Epithelial cell of proximal tubule (primary cell): ENCODE measurements around the gene S100Z. TPM values are rescaled to one million over a fixed set of nuclear protein-coding genes. Genes with fewer than 3 reads are reported as not detected.
A peak's percentile ranks its signal among the peaks of the same experiment; 100 is the strongest.
"Not testable (repeated sequence)": the region's sequence is repeated elsewhere in the genome, so short reads cannot be mapped to it uniquely, and the experiment has no call there.

Source experiments
- DNase-seq: peaks from one replicate; pipeline ENCODE4 v3.0.0-alpha.2; 2011; ENCODE audit warnings: low read depth
- H3K4me3 ChIP-seq: 2 replicates; pipeline ENCODE4 v1.5.1; 2011; ENCODE audit warnings: low read depth, mild to moderate bottlenecking, low read length
- CTCF ChIP-seq: conservative IDR thresholded peaks from 2 replicates; pipeline ENCODE4 v1.5.1; 2012; ENCODE audit warnings: low read depth, mild to moderate bottlenecking, low read length
- total RNA-seq: library from RNA; depleted of rRNA; stranded (reverse); fragments of >200 nt; gene quantifications from 2 replicates; pipeline ENCODE4 v1.2.3, GENCODE V29; 2015

S100Z gene
- total RNA-seq, 1 donor from 2014 or later: not detected

- no peak overlapping the region for H3K4me3 ChIP-seq
- peak; percentile 92 for DNase-seq
- TF ChIP-seq CTCF: no peak
Measured at GRCh38 chr5:76807296-76807695, 42.5 kb upstream of the S100Z start.

- no peak overlapping the region for H3K4me3 ChIP-seq
- no peak for DNase-seq
- no peak for TF ChIP-seq CTCF
Measured at GRCh38 chr5:76808141-76808691, 41.6 kb upstream of the S100Z start.

DNA sequence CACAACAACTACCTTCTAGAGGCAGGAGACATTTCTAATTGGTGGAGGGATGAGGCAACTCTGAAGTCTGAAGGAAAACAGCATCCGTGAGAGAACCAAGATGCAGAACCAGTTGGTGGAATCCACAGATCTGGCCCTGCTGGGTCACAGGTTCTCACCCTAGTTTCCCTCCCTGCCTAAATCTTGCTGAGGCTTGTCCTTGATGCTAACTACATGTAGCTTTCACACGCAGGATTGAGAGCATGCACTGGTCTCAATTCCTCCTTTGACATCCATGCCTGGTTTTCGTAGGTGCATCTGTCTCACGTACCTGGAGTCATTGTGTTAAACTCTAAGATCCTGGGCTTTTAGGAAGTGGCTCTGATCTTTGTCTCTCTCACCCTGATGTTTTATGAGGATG lies 40.7 kb upstream of the S100Z start:
- DNase-seq: no peak
- H3K4me3 ChIP-seq: no peak overlapping the region
- TF ChIP-seq CTCF: no peak

GRCh38 chr5:76810236-76810635 lies 39.6 kb upstream of the S100Z start:
- DNase-seq: no peak
- TF ChIP-seq CTCF: no peak
- no peak overlapping the region for H3K4me3 ChIP-seq

- no peak overlapping the region for H3K4me3 ChIP-seq
- no peak for TF ChIP-seq CTCF
- DNase-seq: no peak
Measured at GRCh38 chr5:76811214-76811613, 38.6 kb upstream of the S100Z start.

DNA sequence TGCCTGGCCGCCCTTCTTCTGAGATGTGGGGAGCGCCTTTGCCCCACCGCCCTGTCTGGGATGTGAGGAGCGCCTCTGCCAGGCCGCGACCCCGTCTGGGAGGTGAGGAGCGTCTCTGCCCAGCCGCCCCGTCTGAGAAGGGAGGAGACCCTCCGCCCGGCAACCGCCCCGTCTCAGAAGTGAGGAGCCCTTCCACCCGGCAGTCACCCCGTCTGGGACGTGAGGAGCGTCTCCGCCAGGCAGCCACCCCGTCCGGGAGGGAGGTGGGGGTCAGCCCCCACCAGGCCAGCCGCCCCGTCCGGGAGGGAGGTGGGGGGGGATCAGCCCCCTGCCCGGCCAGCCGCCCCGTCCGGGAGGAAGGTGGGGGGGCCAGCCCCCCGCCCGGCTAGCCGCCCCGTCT lies 37.6 kb upstream of the S100Z start:
- not testable (repeated sequence) for H3K4me3 ChIP-seq, DNase-seq

DNA sequence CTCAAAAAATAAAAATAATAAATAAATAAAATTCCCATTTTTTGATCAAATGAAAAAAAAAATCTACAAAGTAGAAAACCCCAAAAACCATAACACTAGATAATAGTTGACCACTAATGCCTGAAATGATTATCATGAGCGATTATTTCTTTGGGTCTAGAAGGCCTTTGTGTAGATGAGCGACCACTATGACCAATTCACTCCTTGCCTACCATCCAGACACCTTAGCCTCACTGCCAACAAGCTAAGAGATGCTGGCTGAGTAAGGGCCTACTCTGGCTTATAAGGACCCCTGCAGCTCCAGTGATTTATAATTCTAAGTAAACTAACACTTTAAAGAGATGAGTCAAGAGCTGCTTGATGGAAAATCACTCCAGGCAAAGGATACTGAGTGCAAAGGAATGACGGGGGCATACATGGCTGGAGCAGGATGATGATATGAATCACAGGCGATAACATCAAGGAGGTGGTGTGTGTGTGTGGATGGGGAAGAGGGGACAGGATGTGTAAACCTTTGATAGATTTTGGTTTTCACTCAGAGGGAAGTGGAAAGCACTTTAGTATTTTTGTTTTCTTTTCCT lies 35.7 kb upstream of the S100Z start:
- no peak for TF ChIP-seq CTCF
- DNase-seq: no peak
- H3K4me3 ChIP-seq: no peak overlapping the region
